HepG2 (cell line): ENCODE measurements around the gene PRKCE. TPM values are rescaled to one million over a fixed set of nuclear protein-coding genes. Genes with fewer than 3 reads are reported as not detected.

ENCODE experiments used
- CEBPB ChIP-seq: IDR thresholded peaks from 2 replicates; pipeline ENCODE4 v1.6.1; 2011; ENCODE audit warnings: low read depth, low read length, improper control_type of control experiment, borderline replicate concordance
- ERF ChIP-seq: IDR thresholded peaks from 2 replicates; pipeline ENCODE4 v1.6.1; 2018; ENCODE audit warnings: missing biosample characterization, missing genetic modification reagents
- FOSL1 ChIP-seq: sonication (generic); formaldehyde crosslinking; IDR thresholded peaks from 2 replicates; pipeline ENCODE4 v1.9.0; 2021; ENCODE audit warnings: missing genetic modification reagents, borderline replicate concordance
- KLF9 ChIP-seq: IDR thresholded peaks from 2 replicates; pipeline ENCODE4 v1.6.1; 2016; ENCODE audit warnings: low read depth
- SALL1 ChIP-seq: sonication (generic); formaldehyde crosslinking; IDR thresholded peaks from 2 replicates; pipeline ENCODE4 v1.8.0; 2022; ENCODE audit warnings: mild to moderate bottlenecking, missing genetic modification reagents
- ZFP36 ChIP-seq: fragments of 150-350 bp; IDR thresholded peaks from 2 replicates; pipeline ENCODE4 v1.6.1; 2018; ENCODE audit warnings: borderline replicate concordance, low read length, low read depth; ENCODE audit not compliant: partially characterized antibody
- ZFP37 ChIP-seq: sonication (generic); formaldehyde crosslinking; IDR thresholded peaks from 2 replicates; pipeline ENCODE4 v1.4.0; 2020; ENCODE audit warnings: missing genetic modification reagents, borderline replicate concordance
- ZNF121 ChIP-seq: sonication (generic); formaldehyde crosslinking; IDR thresholded peaks from 2 replicates; pipeline ENCODE4 v1.5.0; 2020; ENCODE audit warnings: mild to moderate bottlenecking, missing genetic modification reagents
- ZNF232 ChIP-seq: sonication (generic); formaldehyde crosslinking; IDR thresholded peaks from 2 replicates; pipeline ENCODE4 v1.4.0; 2020; ENCODE audit warnings: missing genetic modification reagents, borderline replicate concordance
- ZNF788 ChIP-seq: sonication (generic); formaldehyde crosslinking; IDR thresholded peaks from 2 replicates; pipeline ENCODE4 v1.5.0; 2020; ENCODE audit warnings: mild to moderate bottlenecking, missing genetic modification reagents, borderline replicate concordance
- ZNF792 ChIP-seq: IDR thresholded peaks from 2 replicates; pipeline ENCODE4 v1.6.1; 2016
- ZSCAN31 ChIP-seq: sonication (generic); formaldehyde crosslinking; IDR thresholded peaks from 2 replicates; pipeline ENCODE4 v1.5.0; 2020; ENCODE audit warnings: low read depth, mild to moderate bottlenecking, missing genetic modification reagents
- polyA plus RNA-seq, 8 experiments: library from polyadenylated mRNA; depleted of rRNA in 3 of 8; stranded (reverse) in 7 of 8; unstranded in 1 of 8; fragments of >200 nt; fragmentation: Illumina TruSeq in 4 of 8; extraction: Trizol in 4 of 8; gene quantifications; 2 replicates each; pipeline versions ENCODE4 v1.2.1 to v1.2.3, GENCODE V29; 2011 to 2016; ENCODE audit warnings: low read depth in 4 of 8, missing spikeins in 1 of 8, mixed read lengths in 1 of 8; ENCODE audit not compliant: insufficient read depth in 1 of 8
- total RNA-seq, 5 experiments: library from RNA; depleted of rRNA; stranded (reverse); fragments of >200 nt; fragmentation: Illumina TruSeq; extraction: Trizol; gene quantifications; 2 replicates each; pipeline ENCODE4 v1.2.3, GENCODE V29; 2016; ENCODE audit warnings: low read depth in 1 of 5
- TF ChIP-seq, protein P1 (sequence below): sonication (generic); formaldehyde crosslinking; IDR thresholded peaks from 2 replicates; pipeline ENCODE4 v1.5.1; 2020; ENCODE audit warnings: mild to moderate bottlenecking, missing genetic modification reagents, moderate library complexity
- TF ChIP-seq, protein P2 (sequence below): sonication (generic); formaldehyde crosslinking; IDR thresholded peaks from 2 replicates; pipeline ENCODE4 v1.4.0; 2020; ENCODE audit warnings: missing genetic modification reagents
- TF ChIP-seq, protein P3 (sequence below): sonication (generic); formaldehyde crosslinking; conservative IDR thresholded peaks from 2 replicates; pipeline ENCODE4 v1.4.0; 2020; ENCODE audit warnings: mild to moderate bottlenecking, missing genetic modification reagents, moderate library complexity
- TF ChIP-seq, protein P4 (sequence below), 2 experiments: sonication (generic) in 1 of 2; formaldehyde crosslinking in 1 of 2; IDR thresholded peaks; 2 replicates each; pipeline versions ENCODE4 v1.4.0 to v1.6.1; 2018 to 2020; ENCODE audit warnings: missing genetic modification reagents in 2 of 2, borderline replicate concordance in 1 of 2, low read depth in 1 of 2, mild to moderate bottlenecking in 1 of 2, missing biosample characterization in 1 of 2
- TF ChIP-seq, protein P5 (sequence below): sonication (generic); formaldehyde crosslinking; IDR thresholded peaks from 2 replicates; pipeline ENCODE4 v1.5.0; 2020; ENCODE audit warnings: mild to moderate bottlenecking, missing genetic modification reagents, moderate library complexity
- TF ChIP-seq, protein P6 (sequence below): sonication (generic); formaldehyde crosslinking; IDR thresholded peaks from 2 replicates; pipeline ENCODE4 v1.4.0; 2020; ENCODE audit warnings: missing genetic modification reagents
- TF ChIP-seq, protein P7 (sequence below): sonication (generic); formaldehyde crosslinking; IDR thresholded peaks from 2 replicates; pipeline ENCODE4 v1.5.0; 2020; ENCODE audit warnings: missing genetic modification reagents

Gene PRKCE
- total and polyA plus RNA-seq, 2 of the 13 experiments (the other 11 are each of a cell fraction or from before 2014, with no cell fraction given), result 1.0 to 3.9 TPM

DNA sequence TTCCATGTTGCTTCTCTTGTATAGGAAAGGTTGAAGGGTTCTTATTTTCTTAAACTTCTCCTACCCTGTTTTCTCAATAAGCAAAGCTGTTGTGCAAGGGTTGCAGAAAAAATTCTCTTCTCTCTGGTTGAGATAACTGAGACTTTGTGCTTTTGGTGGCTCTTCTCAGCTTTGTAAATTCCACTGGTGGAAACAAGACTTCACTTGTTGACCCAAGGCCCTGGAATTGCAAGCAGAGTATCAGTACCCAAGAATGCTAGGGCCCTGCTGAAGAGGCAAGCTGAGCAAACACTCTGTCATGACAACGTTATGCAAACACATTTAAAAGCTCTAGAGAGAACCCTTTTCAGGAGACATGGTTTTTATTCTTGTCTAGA is 351.0 kb downstream of the PRKCE start (continued):
- TF ChIP-seq, protein P1, sequence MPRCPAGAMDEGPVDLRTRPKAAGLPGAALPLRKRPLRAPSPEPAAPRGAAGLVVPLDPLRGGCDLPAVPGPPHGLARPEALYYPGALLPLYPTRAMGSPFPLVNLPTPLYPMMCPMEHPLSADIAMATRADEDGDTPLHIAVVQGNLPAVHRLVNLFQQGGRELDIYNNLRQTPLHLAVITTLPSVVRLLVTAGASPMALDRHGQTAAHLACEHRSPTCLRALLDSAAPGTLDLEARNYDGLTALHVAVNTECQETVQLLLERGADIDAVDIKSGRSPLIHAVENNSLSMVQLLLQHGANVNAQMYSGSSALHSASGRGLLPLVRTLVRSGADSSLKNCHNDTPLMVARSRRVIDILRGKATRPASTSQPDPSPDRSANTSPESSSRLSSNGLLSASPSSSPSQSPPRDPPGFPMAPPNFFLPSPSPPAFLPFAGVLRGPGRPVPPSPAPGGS, result no peak
- TF ChIP-seq ERF (CRISPR knock-in tag) (0 out of 2 replicates have a peak, but pooled peaks have one; percentile 39), ZFP37 (CRISPR knock-in tag) (no peak), ZNF121 (CRISPR knock-in tag) (no peak), ZSCAN31 (CRISPR knock-in tag) (no peak), ZNF792 (CRISPR knock-in tag) (no peak), CEBPB (peak; percentile 79; the same call in 1 of the 2 replicates), ZFP36 (no peak), KLF9 (CRISPR knock-in tag) (no peak), FOSL1 (no peak), ZNF232 (no peak), ZNF788 (CRISPR knock-in tag) (no peak), SALL1 (no peak)
- TF ChIP-seq, protein P2, sequence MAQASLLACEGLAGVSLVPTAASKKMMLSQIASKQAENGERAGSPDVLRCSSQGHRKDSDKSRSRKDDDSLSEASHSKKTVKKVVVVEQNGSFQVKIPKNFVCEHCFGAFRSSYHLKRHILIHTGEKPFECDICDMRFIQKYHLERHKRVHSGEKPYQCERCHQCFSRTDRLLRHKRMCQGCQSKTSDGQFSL (CRISPR knock-in tag), result no peak
- TF ChIP-seq, protein P3, sequence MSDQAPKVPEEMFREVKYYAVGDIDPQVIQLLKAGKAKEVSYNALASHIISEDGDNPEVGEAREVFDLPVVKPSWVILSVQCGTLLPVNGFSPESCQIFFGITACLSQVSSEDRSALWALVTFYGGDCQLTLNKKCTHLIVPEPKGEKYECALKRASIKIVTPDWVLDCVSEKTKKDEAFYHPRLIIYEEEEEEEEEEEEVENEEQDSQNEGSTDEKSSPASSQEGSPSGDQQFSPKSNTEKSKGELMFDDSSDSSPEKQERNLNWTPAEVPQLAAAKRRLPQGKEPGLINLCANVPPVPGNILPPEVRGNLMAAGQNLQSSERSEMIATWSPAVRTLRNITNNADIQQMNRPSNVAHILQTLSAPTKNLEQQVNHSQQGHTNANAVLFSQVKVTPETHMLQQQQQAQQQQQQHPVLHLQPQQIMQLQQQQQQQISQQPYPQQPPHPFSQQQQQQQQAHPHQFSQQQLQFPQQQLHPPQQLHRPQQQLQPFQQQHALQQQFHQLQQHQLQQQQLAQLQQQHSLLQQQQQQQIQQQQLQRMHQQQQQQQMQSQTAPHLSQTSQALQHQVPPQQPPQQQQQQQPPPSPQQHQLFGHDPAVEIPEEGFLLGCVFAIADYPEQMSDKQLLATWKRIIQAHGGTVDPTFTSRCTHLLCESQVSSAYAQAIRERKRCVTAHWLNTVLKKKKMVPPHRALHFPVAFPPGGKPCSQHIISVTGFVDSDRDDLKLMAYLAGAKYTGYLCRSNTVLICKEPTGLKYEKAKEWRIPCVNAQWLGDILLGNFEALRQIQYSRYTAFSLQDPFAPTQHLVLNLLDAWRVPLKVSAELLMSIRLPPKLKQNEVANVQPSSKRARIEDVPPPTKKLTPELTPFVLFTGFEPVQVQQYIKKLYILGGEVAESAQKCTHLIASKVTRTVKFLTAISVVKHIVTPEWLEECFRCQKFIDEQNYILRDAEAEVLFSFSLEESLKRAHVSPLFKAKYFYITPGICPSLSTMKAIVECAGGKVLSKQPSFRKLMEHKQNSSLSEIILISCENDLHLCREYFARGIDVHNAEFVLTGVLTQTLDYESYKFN, result peak; percentile 67
- TF ChIP-seq, protein P4, sequence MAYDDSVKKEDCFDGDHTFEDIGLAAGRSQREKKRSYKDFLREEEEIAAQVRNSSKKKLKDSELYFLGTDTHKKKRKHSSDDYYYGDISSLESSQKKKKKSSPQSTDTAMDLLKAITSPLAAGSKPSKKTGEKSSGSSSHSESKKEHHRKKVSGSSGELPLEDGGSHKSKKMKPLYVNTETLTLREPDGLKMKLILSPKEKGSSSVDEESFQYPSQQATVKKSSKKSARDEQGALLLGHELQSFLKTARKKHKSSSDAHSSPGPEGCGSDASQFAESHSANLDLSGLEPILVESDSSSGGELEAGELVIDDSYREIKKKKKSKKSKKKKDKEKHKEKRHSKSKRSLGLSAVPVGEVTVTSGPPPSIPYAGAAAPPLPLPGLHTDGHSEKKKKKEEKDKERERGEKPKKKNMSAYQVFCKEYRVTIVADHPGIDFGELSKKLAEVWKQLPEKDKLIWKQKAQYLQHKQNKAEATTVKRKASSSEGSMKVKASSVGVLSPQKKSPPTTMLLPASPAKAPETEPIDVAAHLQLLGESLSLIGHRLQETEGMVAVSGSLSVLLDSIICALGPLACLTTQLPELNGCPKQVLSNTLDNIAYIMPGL (CRISPR knock-in tag; IDR thresholded peaks at IDR 0.05; ENCODE audit: borderline replicate concordance in 1 of 2, low read depth in 1 of 2), result no peak
- TF ChIP-seq, protein P5, sequence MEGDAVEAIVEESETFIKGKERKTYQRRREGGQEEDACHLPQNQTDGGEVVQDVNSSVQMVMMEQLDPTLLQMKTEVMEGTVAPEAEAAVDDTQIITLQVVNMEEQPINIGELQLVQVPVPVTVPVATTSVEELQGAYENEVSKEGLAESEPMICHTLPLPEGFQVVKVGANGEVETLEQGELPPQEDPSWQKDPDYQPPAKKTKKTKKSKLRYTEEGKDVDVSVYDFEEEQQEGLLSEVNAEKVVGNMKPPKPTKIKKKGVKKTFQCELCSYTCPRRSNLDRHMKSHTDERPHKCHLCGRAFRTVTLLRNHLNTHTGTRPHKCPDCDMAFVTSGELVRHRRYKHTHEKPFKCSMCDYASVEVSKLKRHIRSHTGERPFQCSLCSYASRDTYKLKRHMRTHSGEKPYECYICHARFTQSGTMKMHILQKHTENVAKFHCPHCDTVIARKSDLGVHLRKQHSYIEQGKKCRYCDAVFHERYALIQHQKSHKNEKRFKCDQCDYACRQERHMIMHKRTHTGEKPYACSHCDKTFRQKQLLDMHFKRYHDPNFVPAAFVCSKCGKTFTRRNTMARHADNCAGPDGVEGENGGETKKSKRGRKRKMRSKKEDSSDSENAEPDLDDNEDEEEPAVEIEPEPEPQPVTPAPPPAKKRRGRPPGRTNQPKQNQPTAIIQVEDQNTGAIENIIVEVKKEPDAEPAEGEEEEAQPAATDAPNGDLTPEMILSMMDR (CRISPR knock-in tag), result no peak
- TF ChIP-seq, protein P6, sequence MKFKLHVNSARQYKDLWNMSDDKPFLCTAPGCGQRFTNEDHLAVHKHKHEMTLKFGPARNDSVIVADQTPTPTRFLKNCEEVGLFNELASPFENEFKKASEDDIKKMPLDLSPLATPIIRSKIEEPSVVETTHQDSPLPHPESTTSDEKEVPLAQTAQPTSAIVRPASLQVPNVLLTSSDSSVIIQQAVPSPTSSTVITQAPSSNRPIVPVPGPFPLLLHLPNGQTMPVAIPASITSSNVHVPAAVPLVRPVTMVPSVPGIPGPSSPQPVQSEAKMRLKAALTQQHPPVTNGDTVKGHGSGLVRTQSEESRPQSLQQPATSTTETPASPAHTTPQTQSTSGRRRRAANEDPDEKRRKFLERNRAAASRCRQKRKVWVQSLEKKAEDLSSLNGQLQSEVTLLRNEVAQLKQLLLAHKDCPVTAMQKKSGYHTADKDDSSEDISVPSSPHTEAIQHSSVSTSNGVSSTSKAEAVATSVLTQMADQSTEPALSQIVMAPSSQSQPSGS (CRISPR knock-in tag), result peak; percentile 38; the same call in 1 of the 2 replicates
- TF ChIP-seq, protein P7, sequence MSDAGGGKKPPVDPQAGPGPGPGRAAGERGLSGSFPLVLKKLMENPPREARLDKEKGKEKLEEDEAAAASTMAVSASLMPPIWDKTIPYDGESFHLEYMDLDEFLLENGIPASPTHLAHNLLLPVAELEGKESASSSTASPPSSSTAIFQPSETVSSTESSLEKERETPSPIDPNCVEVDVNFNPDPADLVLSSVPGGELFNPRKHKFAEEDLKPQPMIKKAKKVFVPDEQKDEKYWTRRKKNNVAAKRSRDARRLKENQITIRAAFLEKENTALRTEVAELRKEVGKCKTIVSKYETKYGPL (CRISPR knock-in tag), result peak; percentile 81; the same call in 1 of the 2 replicates
